Thyroid gland (tissue), 4 donors: ENCODE results near the gene KLHDC10. TPM values are rescaled to one million over a fixed set of nuclear protein-coding genes. Genes with fewer than 3 reads are reported as not detected.

ENCODE experiments used
- DNase-seq, 2 donors: peaks; one replicate each; pipeline ENCODE4 v3.0.0-alpha.2; 2019
- H3K27ac ChIP-seq, 3 donors: fragments of 200-600 bp; sonication (generic); 1 replicate in 2 of 3; 2 replicates in 1 of 3; pipeline ENCODE4 v1.5.1; 2016 to 2019; ENCODE audit warnings: mild to moderate bottlenecking in 1 of 3, moderate library complexity in 1 of 3
- H3K27me3 ChIP-seq: fragments of 200-600 bp; sonication (generic); one replicate; pipeline ENCODE4 v1.5.1; 2019
- H3K36me3 ChIP-seq, 2 donors: fragments of 200-600 bp; sonication (generic); one replicate each; pipeline ENCODE4 v1.5.1; 2016 to 2019
- H3K4me1 ChIP-seq, 2 donors: fragments of 200-600 bp; sonication (generic); one replicate each; pipeline ENCODE4 v1.5.1; 2017 to 2019
- H3K4me3 ChIP-seq, 3 donors: fragments of 200-600 bp; sonication (generic); replicated peaks in 1 of 3; 1 replicate in 2 of 3; 2 replicates in 1 of 3; pipeline ENCODE4 v1.5.1; 2016; ENCODE audit warnings: mild to moderate bottlenecking in 1 of 3
- H3K9me3 ChIP-seq: fragments of 200-600 bp; sonication (generic); one replicate; pipeline ENCODE4 v1.5.1; 2017
- POLR2A ChIP-seq, 2 donors: fragments of 450-650 bp; IDR thresholded peaks; one replicate each; pipeline ENCODE4 v1.6.1; 2017; ENCODE audit warnings: antibody characterized with exemption in 2 of 2, mild to moderate bottlenecking in 2 of 2, moderate library complexity in 1 of 2
- WGBS, 2 donors: methylation state at CpG; one replicate each; pipeline ENCODE4 v1.1.5; 2017; 5-methylcytosine and 5-hydroxymethylcytosine counted together
- intact Hi-C: fragments of 100-400 bp; cut with DNase I; formaldehyde crosslinking; loops from one replicate; pipeline ENCODE4 v1.15.1; 2023
- total RNA-seq, 4 donors: library from RNA; depleted of rRNA; stranded (reverse); fragments of >200 nt; gene quantifications; one replicate each; pipeline ENCODE4 v1.2.3, GENCODE V29; 2016
- TF ChIP-seq, protein P1 (sequence below), 6 experiments: fragments of 200-600 bp in 3 of 6; fragments of 450-650 bp in 3 of 6; sonication (generic) in 3 of 6; IDR thresholded peaks; one replicate each; pipeline ENCODE4 v1.5.1; 2016 to 2019; ENCODE audit warnings: antibody characterized with exemption in 6 of 6, mild to moderate bottlenecking in 2 of 6, inconsistent platforms in 1 of 6, moderate library complexity in 1 of 6

Gene KLHDC10
- total RNA-seq, 4 donors from 2014 or later, result 27.4 to 41.6 (median 30.8) TPM

DNA sequence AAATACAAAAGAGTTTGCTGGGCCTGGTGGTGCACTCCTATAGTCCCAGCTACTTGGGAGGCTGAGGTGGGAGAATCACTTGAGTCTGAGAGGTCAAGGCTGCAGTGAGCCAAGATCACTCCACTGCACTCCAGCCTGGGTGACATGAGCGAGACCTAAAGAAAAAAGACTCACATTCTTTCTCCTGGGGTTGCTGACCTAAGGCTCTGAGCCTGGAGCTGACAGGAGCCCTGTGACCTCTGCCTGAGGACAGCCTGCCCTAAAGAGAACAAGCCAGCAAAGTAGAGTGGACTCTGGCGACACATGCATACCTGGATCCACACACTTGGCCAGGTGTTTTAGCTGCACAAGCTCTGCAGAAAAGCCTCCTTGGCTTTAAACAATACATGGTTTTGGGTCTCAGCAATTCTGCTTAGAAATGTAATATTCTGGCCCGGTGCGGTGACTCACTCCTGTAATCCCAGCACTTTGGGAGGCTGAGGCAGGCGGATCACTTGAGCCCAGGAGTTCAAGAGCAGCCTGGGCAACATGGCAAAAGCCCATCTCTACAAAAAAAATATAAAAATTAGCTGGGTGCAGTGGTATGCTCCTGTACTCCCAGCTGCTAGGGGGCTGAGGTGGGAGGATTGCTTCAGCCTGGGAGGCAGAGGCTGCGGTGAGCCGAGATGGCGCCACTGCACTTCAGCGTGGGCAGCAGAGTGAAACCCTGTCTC, 76.5 kb downstream of the KLHDC10 start:
- no peak for DNase-seq
- Histone ChIP-seq H3K36me3 (no peaks in the 10 kb centered on the region), H3K27ac (no peak overlapping the region), H3K9me3 (no peaks in the 10 kb centered on the region), H3K4me1 (peaks cover 55 to 56% of the 10 kb centered on the region in 2 donors), H3K4me3 (no peak overlapping the region), H3K27me3 (no peaks in the 10 kb centered on the region)
- intact Hi-C loops, result no loop called here
- WGBS, 2 donors, result 96 to 97% methylated on average over 8 to 9 of the region's 9 CpGs
- TF ChIP-seq POLR2A (IDR thresholded peaks at IDR 0.05), result no peak
- TF ChIP-seq, protein P1, sequence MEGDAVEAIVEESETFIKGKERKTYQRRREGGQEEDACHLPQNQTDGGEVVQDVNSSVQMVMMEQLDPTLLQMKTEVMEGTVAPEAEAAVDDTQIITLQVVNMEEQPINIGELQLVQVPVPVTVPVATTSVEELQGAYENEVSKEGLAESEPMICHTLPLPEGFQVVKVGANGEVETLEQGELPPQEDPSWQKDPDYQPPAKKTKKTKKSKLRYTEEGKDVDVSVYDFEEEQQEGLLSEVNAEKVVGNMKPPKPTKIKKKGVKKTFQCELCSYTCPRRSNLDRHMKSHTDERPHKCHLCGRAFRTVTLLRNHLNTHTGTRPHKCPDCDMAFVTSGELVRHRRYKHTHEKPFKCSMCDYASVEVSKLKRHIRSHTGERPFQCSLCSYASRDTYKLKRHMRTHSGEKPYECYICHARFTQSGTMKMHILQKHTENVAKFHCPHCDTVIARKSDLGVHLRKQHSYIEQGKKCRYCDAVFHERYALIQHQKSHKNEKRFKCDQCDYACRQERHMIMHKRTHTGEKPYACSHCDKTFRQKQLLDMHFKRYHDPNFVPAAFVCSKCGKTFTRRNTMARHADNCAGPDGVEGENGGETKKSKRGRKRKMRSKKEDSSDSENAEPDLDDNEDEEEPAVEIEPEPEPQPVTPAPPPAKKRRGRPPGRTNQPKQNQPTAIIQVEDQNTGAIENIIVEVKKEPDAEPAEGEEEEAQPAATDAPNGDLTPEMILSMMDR (IDR thresholded peaks at IDR 0.05), result no peak

- Histone ChIP-seq H3K27me3 (no peaks in the 10 kb centered on the region), H3K4me3 (no peak overlapping the region), H3K27ac (no peak overlapping the region), H3K4me1 (peaks cover 46% of the 10 kb centered on the region in 2 donors), H3K36me3 (no peaks in the 10 kb centered on the region), H3K9me3 (no peaks in the 10 kb centered on the region)
- WGBS, 2 donors, result 96 to 100% methylated on average over 4 to 14 of the region's 14 CpGs
- no peak for TF ChIP-seq POLR2A (IDR thresholded peaks at IDR 0.05)
- TF ChIP-seq, protein P1 (IDR thresholded peaks at IDR 0.05), result no peak
- no peak for DNase-seq
- intact Hi-C loops, result no loop called here
Measured at GRCh38 chr7:130147710-130148325, 77.5 kb downstream of the KLHDC10 start.

DNA sequence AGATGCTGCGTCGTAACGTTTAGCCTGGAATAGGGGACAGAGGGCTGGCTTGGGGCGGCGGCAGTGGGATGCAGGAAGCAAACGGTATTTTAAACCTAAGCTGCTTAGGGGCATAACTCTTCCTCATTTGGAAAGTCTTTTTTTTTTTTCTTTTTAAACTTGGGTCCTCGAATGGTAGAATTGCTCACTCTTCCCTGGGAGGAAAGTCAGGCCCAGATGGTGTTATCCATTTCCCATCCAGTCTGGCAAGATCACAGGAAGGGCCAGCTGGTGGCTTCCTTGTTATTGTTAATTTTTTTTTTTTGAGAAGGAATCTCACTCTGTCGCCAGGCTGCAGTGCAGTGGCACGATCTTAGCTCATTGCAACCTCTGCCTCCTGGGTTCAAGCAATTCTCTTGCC, 78.2 kb downstream of the KLHDC10 start:
- no peaks in the 10 kb centered on the region for H3K27me3 ChIP-seq
- H3K4me3 ChIP-seq, result no peak overlapping the region
- 78 to 85% methylated on average over 9 of the region's 9 CpGs for WGBS, 2 donors
- peaks cover 39 to 45% of the 10 kb centered on the region in 2 donors for H3K4me1 ChIP-seq
- H3K9me3 ChIP-seq, result no peaks in the 10 kb centered on the region
- H3K36me3 ChIP-seq, result no peaks in the 10 kb centered on the region
- TF ChIP-seq, protein P1 (IDR thresholded peaks at IDR 0.05), result no peak
- no peak for TF ChIP-seq POLR2A (IDR thresholded peaks at IDR 0.05)
- H3K27ac ChIP-seq, result peak overlapping the region in 1 of 3 donors; percentile 30
- intact Hi-C loops, result no loop called here
- no peak for DNase-seq

GRCh38 chr7:130149281-130150139, 79.2 kb downstream of the KLHDC10 start:
- Histone ChIP-seq H3K27ac (peak overlapping the region; percentile 30 to 56 (median 55)), H3K36me3 (no peaks in the 10 kb centered on the region), H3K4me3 (no peak overlapping the region), H3K27me3 (no peaks in the 10 kb centered on the region), H3K4me1 (peaks cover 30 to 45% of the 10 kb centered on the region in 2 donors), H3K9me3 (no peaks in the 10 kb centered on the region)
- peak; percentile 89 to 90 for DNase-seq
- 41 to 42% methylated on average over 20 of the region's 20 CpGs for WGBS, 2 donors
- TF ChIP-seq, protein P1 (IDR thresholded peaks at IDR 0.05), result no peak
- intact Hi-C loops, result no loop called here
